ES-I3 (cell line): Measurements from ENCODE around the gene GAREM1.

Experiments
- H3K36me3 ChIP-seq: 2 replicates; pipeline ENCODE4 v1.6.1; 2013; ENCODE audit warnings: mild to moderate bottlenecking, low read length, control low read depth, moderate library complexity; ENCODE audit not compliant: insufficient read depth
- H3K4me1 ChIP-seq: 2 replicates; pipeline ENCODE4 v1.6.1; 2013; ENCODE audit warnings: mild to moderate bottlenecking, control low read depth, low read length; ENCODE audit not compliant: insufficient read depth
- H3K9ac ChIP-seq: 2 replicates; pipeline ENCODE4 v1.6.1; 2013; ENCODE audit warnings: low read depth, mild to moderate bottlenecking, low read length, moderate library complexity
- H3K9me3 ChIP-seq: 2 replicates; pipeline ENCODE4 v1.6.1; 2013; ENCODE audit warnings: mild to moderate bottlenecking, low read length, moderate library complexity; ENCODE audit not compliant: control insufficient read depth, insufficient read depth

Gene GAREM1

GRCh38 chr18:32328379-32328778 lies 142.3 kb downstream of the GAREM1 start:
- no peaks in the 10 kb centered on the region for H3K9me3 ChIP-seq
- no peak overlapping the region for H3K9ac ChIP-seq
- H3K4me1 ChIP-seq, result peaks cover 12% of the 10 kb centered on the region
- no peaks in the 10 kb centered on the region for H3K36me3 ChIP-seq

- H3K9ac ChIP-seq, result peak overlapping the region; percentile 6; the same call in 1 of the 2 replicates
- H3K4me1 ChIP-seq, result peaks cover 12% of the 10 kb centered on the region
- no peaks in the 10 kb centered on the region for H3K9me3 ChIP-seq
- H3K36me3 ChIP-seq, result no peaks in the 10 kb centered on the region
Observed at GRCh38 chr18:32326450-32327308, 144.0 kb downstream of the GAREM1 start.

GRCh38 chr18:32324181-32324580 lies 146.5 kb downstream of the GAREM1 start:
- Histone ChIP-seq H3K9me3 (no peaks in the 10 kb centered on the region), H3K36me3 (no peaks in the 10 kb centered on the region), H3K4me1 (peaks cover 12% of the 10 kb centered on the region), H3K9ac (no peak overlapping the region)

GRCh38 chr18:32321826-32322225 lies 148.9 kb downstream of the GAREM1 start:
- H3K9me3 ChIP-seq, result no peaks in the 10 kb centered on the region
- H3K36me3 ChIP-seq, result no peaks in the 10 kb centered on the region
- peaks cover 15% of the 10 kb centered on the region for H3K4me1 ChIP-seq
- no peak overlapping the region for H3K9ac ChIP-seq

GRCh38 chr18:32319084-32319483 lies 151.6 kb downstream of the GAREM1 start:
- H3K9me3 ChIP-seq, result no peaks in the 10 kb centered on the region
- 0 out of 2 replicates have a peak, but pooled peaks cover 3% of the 10 kb centered on the region for H3K4me1 ChIP-seq
- H3K9ac ChIP-seq, result no peak overlapping the region
- no peaks in the 10 kb centered on the region for H3K36me3 ChIP-seq

GRCh38 chr18:32318581-32318980 lies 152.1 kb downstream of the GAREM1 start:
- Histone ChIP-seq H3K36me3 (no peaks in the 10 kb centered on the region), H3K9me3 (no peaks in the 10 kb centered on the region), H3K4me1 (0 out of 2 replicates have a peak, but pooled peaks cover 3% of the 10 kb centered on the region), H3K9ac (no peak overlapping the region)

- Histone ChIP-seq H3K9ac (no peak overlapping the region), H3K36me3 (no peaks in the 10 kb centered on the region), H3K4me1 (0 out of 2 replicates have a peak, but pooled peaks cover 3% of the 10 kb centered on the region), H3K9me3 (no peaks in the 10 kb centered on the region)
Observed at GRCh38 chr18:32317651-32318050, 153.0 kb downstream of the GAREM1 start.

GRCh38 chr18:32315881-32316280 lies 154.8 kb downstream of the GAREM1 start:
- Histone ChIP-seq H3K36me3 (no peaks in the 10 kb centered on the region), H3K4me1 (0 out of 2 replicates have a peak, but pooled peaks cover 3% of the 10 kb centered on the region), H3K9me3 (no peaks in the 10 kb centered on the region), H3K9ac (no peak overlapping the region)

GRCh38 chr18:32310774-32311173 lies 159.9 kb downstream of the GAREM1 start:
- H3K9me3 ChIP-seq, result no peaks in the 10 kb centered on the region
- no peak overlapping the region for H3K9ac ChIP-seq
- no peaks in the 10 kb centered on the region for H3K36me3 ChIP-seq
- no peaks in the 10 kb centered on the region for H3K4me1 ChIP-seq

GRCh38 chr18:32310101-32310500 lies 160.6 kb downstream of the GAREM1 start:
- Histone ChIP-seq H3K4me1 (no peaks in the 10 kb centered on the region), H3K9me3 (no peaks in the 10 kb centered on the region), H3K9ac (no peak overlapping the region), H3K36me3 (no peaks in the 10 kb centered on the region)

- H3K9ac ChIP-seq, result no peak overlapping the region
- H3K9me3 ChIP-seq, result no peaks in the 10 kb centered on the region
- H3K4me1 ChIP-seq, result no peaks in the 10 kb centered on the region
- no peaks in the 10 kb centered on the region for H3K36me3 ChIP-seq
Observed at GRCh38 chr18:32308493-32309120, 162.1 kb downstream of the GAREM1 start.

- no peak overlapping the region for H3K9ac ChIP-seq
- H3K4me1 ChIP-seq, result no peaks in the 10 kb centered on the region
- no peaks in the 10 kb centered on the region for H3K36me3 ChIP-seq
- no peaks in the 10 kb centered on the region for H3K9me3 ChIP-seq
Observed at GRCh38 chr18:32303400-32303799, 167.3 kb downstream of the GAREM1 start.

- Histone ChIP-seq H3K9ac (no peak overlapping the region), H3K36me3 (no peaks in the 10 kb centered on the region), H3K4me1 (no peaks in the 10 kb centered on the region), H3K9me3 (no peaks in the 10 kb centered on the region)
Observed at GRCh38 chr18:32302806-32303205, 167.9 kb downstream of the GAREM1 start.

GRCh38 chr18:32301976-32302743 lies 168.5 kb downstream of the GAREM1 start:
- Histone ChIP-seq H3K9me3 (no peaks in the 10 kb centered on the region), H3K36me3 (no peaks in the 10 kb centered on the region), H3K4me1 (no peaks in the 10 kb centered on the region), H3K9ac (no peak overlapping the region)
